ENCODE measurements around the gene PHLDB2.

PHLDB2 gene

GRCh38 chr3:111998636-111999483, 139.8 kb downstream of the PHLDB2 start, which contains the start of gene TAGLN3:
Gene TAGLN3, plus strand, starts transcription at chr3:111998922. Its CDS starts 501 bp downstream, at chr3:111999423.
- no peak for DNase-seq (ENCODE audit: low spot score in 2 of 2)
- peak within 1 kb of the TSS; percentile 40 for H3K4me3 Mint-ChIP-seq
- peaks cover 31% of the 10 kb centered on the region for H3K4me1 Mint-ChIP-seq
- ATAC-seq: no peak
- no peaks in the 10 kb centered on the region for H3K36me3 Mint-ChIP-seq
- H3K27ac Mint-ChIP-seq: no peak within 1 kb of the TSS
- H3K9me3 Mint-ChIP-seq: no peaks in the 10 kb centered on the region

- H3K4me1 Mint-ChIP-seq: peaks cover 39% of the 10 kb centered on the region
- H3K9me3 Mint-ChIP-seq: no peaks in the 10 kb centered on the region
- DNase-seq (ENCODE audit: low spot score in 2 of 2) (no peak), ATAC-seq (no peak)
- no peaks in the 10 kb centered on the region for H3K36me3 Mint-ChIP-seq
- peak overlapping the region; percentile 40 for H3K4me3 Mint-ChIP-seq
- H3K27ac Mint-ChIP-seq: no peak overlapping the region
These were observed 140.6 kb downstream of the PHLDB2 start for GRCh38 chr3:111999484-112000324.

GRCh38 chr3:112000367-112000771, 141.3 kb downstream of the PHLDB2 start:
- Mint-ChIP-seq H3K4me1 (peaks cover 46% of the 10 kb centered on the region), H3K9me3 (no peaks in the 10 kb centered on the region), H3K4me3 (no peak overlapping the region), H3K36me3 (no peaks in the 10 kb centered on the region), H3K27ac (no peak overlapping the region)
- ATAC-seq (no peak), DNase-seq (ENCODE audit: low spot score in 2 of 2) (peak in 1 of 2 donors; percentile 20)

- Mint-ChIP-seq H3K4me3 (no peak overlapping the region), H3K4me1 (peaks cover 48% of the 10 kb centered on the region), H3K36me3 (no peaks in the 10 kb centered on the region), H3K27ac (no peak overlapping the region), H3K9me3 (no peaks in the 10 kb centered on the region)
- DNase-seq (ENCODE audit: low spot score in 2 of 2) (no peak), ATAC-seq (no peak)
These were observed 141.9 kb downstream of the PHLDB2 start for GRCh38 chr3:112000966-112001365.

- H3K36me3 Mint-ChIP-seq: no peaks in the 10 kb centered on the region
- peaks cover 48% of the 10 kb centered on the region for H3K4me1 Mint-ChIP-seq
- ATAC-seq: peak; percentile 71
- peak in 1 of 2 donors; percentile 10 for DNase-seq (ENCODE audit: low spot score in 2 of 2)
- no peak overlapping the region for H3K27ac Mint-ChIP-seq
- no peaks in the 10 kb centered on the region for H3K9me3 Mint-ChIP-seq
- H3K4me3 Mint-ChIP-seq: no peak overlapping the region
These were observed 142.5 kb downstream of the PHLDB2 start for GRCh38 chr3:112001526-112001925.

GRCh38 chr3:112002096-112002971, 143.3 kb downstream of the PHLDB2 start:
- Mint-ChIP-seq H3K36me3 (no peaks in the 10 kb centered on the region), H3K9me3 (no peaks in the 10 kb centered on the region), H3K27ac (peak overlapping the region; percentile 88), H3K4me1 (peaks cover 48% of the 10 kb centered on the region), H3K4me3 (peak overlapping the region; percentile 52)
- peak; percentile 26 to 62 for DNase-seq (ENCODE audit: low spot score in 2 of 2)
- peak; percentile 92 for ATAC-seq

- H3K4me1 Mint-ChIP-seq: peaks cover 48% of the 10 kb centered on the region
- peak overlapping the region; percentile 88 for H3K27ac Mint-ChIP-seq
- ATAC-seq (no peak), DNase-seq (ENCODE audit: low spot score in 2 of 2) (no peak)
- no peaks in the 10 kb centered on the region for H3K9me3 Mint-ChIP-seq
- no peaks in the 10 kb centered on the region for H3K36me3 Mint-ChIP-seq
- peak overlapping the region; percentile 52 for H3K4me3 Mint-ChIP-seq
These were observed 144.4 kb downstream of the PHLDB2 start for GRCh38 chr3:112003321-112004080.

GRCh38 chr3:112004187-112004586, 145.1 kb downstream of the PHLDB2 start:
- peak overlapping the region; percentile 88 for H3K27ac Mint-ChIP-seq
- peaks cover 48% of the 10 kb centered on the region for H3K4me1 Mint-ChIP-seq
- DNase-seq (ENCODE audit: low spot score in 2 of 2) (no peak), ATAC-seq (no peak)
- no peak overlapping the region for H3K4me3 Mint-ChIP-seq
- H3K36me3 Mint-ChIP-seq: no peaks in the 10 kb centered on the region
- no peaks in the 10 kb centered on the region for H3K9me3 Mint-ChIP-seq

GRCh38 chr3:112004669-112005068, 145.6 kb downstream of the PHLDB2 start:
- H3K4me1 Mint-ChIP-seq: peaks cover 48% of the 10 kb centered on the region

GRCh38 chr3:112005091-112005672, 146.1 kb downstream of the PHLDB2 start:
- H3K27ac Mint-ChIP-seq: peak overlapping the region; percentile 88
- peaks cover 48% of the 10 kb centered on the region for H3K4me1 Mint-ChIP-seq
- ATAC-seq (peak; percentile 3), DNase-seq (ENCODE audit: low spot score in 2 of 2) (no peak)
- H3K36me3 Mint-ChIP-seq: no peaks in the 10 kb centered on the region
- H3K4me3 Mint-ChIP-seq: no peak overlapping the region
- H3K9me3 Mint-ChIP-seq: no peaks in the 10 kb centered on the region

More at GRCh38 chr3:112004669-112005068, 145.6 kb downstream of the PHLDB2 start:
- Mint-ChIP-seq H3K36me3 (no peaks in the 10 kb centered on the region), H3K9me3 (no peaks in the 10 kb centered on the region), H3K27ac (peak overlapping the region; percentile 88), H3K4me3 (no peak overlapping the region)
- ATAC-seq (no peak), DNase-seq (ENCODE audit: low spot score in 2 of 2) (no peak)

- DNase-seq (ENCODE audit: low spot score in 2 of 2) (no peak), ATAC-seq (no peak)
- no peaks in the 10 kb centered on the region for H3K36me3 Mint-ChIP-seq
- H3K4me3 Mint-ChIP-seq: no peak overlapping the region
- H3K9me3 Mint-ChIP-seq: no peaks in the 10 kb centered on the region
- H3K27ac Mint-ChIP-seq: no peak overlapping the region
- H3K4me1 Mint-ChIP-seq: peaks cover 32% of the 10 kb centered on the region
These were observed 148.6 kb downstream of the PHLDB2 start for GRCh38 chr3:112007633-112008032.

- ATAC-seq (no peak), DNase-seq (ENCODE audit: low spot score in 2 of 2) (no peak)
- Mint-ChIP-seq H3K36me3 (no peaks in the 10 kb centered on the region), H3K4me1 (peaks cover 24% of the 10 kb centered on the region), H3K4me3 (no peak overlapping the region), H3K9me3 (no peaks in the 10 kb centered on the region), H3K27ac (no peak overlapping the region)
These were observed 150.6 kb downstream of the PHLDB2 start for GRCh38 chr3:112009670-112010069.

- no peak for DNase-seq (ENCODE audit: low spot score in 2 of 2)
- no peak for ATAC-seq
- Mint-ChIP-seq H3K9me3 (no peaks in the 10 kb centered on the region), H3K27ac (peak overlapping the region; percentile 27), H3K4me3 (no peak overlapping the region), H3K36me3 (no peaks in the 10 kb centered on the region), H3K4me1 (peaks cover 15% of the 10 kb centered on the region)
These were observed 151.6 kb downstream of the PHLDB2 start for GRCh38 chr3:112010636-112011035.

- Mint-ChIP-seq H3K9me3 (no peaks in the 10 kb centered on the region), H3K27ac (no peak overlapping the region), H3K4me1 (peaks cover 15% of the 10 kb centered on the region), H3K36me3 (no peaks in the 10 kb centered on the region), H3K4me3 (no peak overlapping the region)
- ATAC-seq: no peak
- DNase-seq (ENCODE audit: low spot score in 2 of 2): no peak
These were observed 152.4 kb downstream of the PHLDB2 start for GRCh38 chr3:112011376-112011940.
